Activated CD4-positive, alpha-beta memory T cell treated with anti-CD3 and anti-CD28 coated beads, Interleukin-2, amount 10 ng/mL, durations not matched to agents 7 days and 5 days (primary cell): ENCODE data around the gene RASA1. TPM values are rescaled to one million over a fixed set of nuclear protein-coding genes. Genes with fewer than 3 reads are reported as not detected.

ENCODE experiments used
- CTCF ChIA-PET: fragments of 350-600 bp; sonication (Branson Sonifier 250); formaldehyde crosslinking; loops from one replicate; lab custom pipeline; 2021; ENCODE audit warnings: antibody characterized with exemption, inconsistent platforms; lab: Charles Lee
- POLR2A ChIA-PET: fragments of 350-600 bp; sonication (Branson Sonifier 250); formaldehyde crosslinking; loops from one replicate; lab custom pipeline; 2021; ENCODE audit warnings: antibody characterized with exemption; lab: Charles Lee
- DNase-seq: peaks from one replicate; pipeline ENCODE4 v3.0.0-alpha.2; 2020
- H3K27ac Mint-ChIP-seq: one replicate; pipeline ENCODE4 v1.8.0; 2021; ENCODE audit warnings: mild to moderate bottlenecking, mixed read lengths
- H3K27me3 Mint-ChIP-seq: one replicate; pipeline ENCODE4 v1.8.0; 2021; ENCODE audit warnings: mixed read lengths
- H3K36me3 Mint-ChIP-seq: one replicate; pipeline ENCODE4 v1.8.0; 2021; ENCODE audit warnings: low read depth, mixed read lengths
- H3K4me1 Mint-ChIP-seq: one replicate; pipeline ENCODE4 v1.8.0; 2021; ENCODE audit warnings: mixed read lengths
- H3K4me3 Mint-ChIP-seq: one replicate; pipeline ENCODE4 v1.8.0; 2021; ENCODE audit warnings: mild to moderate bottlenecking, mixed read lengths
- H3K9me3 Mint-ChIP-seq: one replicate; pipeline ENCODE4 v1.8.0; 2021; ENCODE audit warnings: mixed read lengths
- total RNA-seq, 2 experiments: library from RNA; stranded (reverse); gene quantifications; one replicate each; pipeline ENCODE4 v1.2.3, GENCODE V29; 2021

RASA1 gene
- total RNA-seq, 2 experiments from 2014 or later: 22.5 to 23.5 TPM

DNA sequence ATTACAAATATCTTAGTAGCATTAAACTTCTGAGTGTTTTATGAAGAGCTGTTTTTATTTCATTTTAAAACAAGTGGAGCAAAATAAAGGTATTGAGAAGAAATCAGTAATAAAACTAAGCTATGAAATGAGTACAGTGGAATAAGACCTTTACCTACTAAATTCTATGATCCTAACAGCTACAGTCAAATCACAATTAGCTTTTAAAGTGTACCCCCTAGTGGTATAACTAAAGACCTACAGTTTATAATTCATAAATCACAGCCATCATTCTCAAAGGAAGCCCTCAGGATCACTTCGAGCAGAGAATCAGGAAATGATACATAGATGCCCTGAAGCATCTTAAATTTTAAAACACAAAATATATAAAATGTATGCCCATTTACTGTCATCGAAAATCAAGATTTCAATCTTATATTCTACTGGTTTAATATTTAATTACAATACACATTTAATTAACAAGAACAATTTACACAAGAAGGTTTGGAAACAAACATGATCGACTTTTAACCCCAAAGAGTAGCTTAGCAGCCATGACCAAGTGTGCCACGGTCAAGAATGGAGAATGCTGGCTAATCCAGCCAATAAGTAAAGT is 132.7 kb downstream of the RASA1 start:
- ChIA-PET POLR2A (interaction anchor here (1.5 to 1.6 kb wide), 2 partner anchors 12 to 132 kb away, joined by 5 to 9 read pairs; partner anchors contain the start of gene CCNH), CTCF (interaction anchor here (0.6 to 3.9 kb wide), 21 partner anchors 8 to 522 kb away, joined by 3 to 23 read pairs (median 5); partner anchors contain the start of gene CCNH)
- Mint-ChIP-seq H3K9me3 (no peaks in the 10 kb centered on the region), H3K4me3 (no peak overlapping the region), H3K27ac (no peak overlapping the region), H3K27me3 (no peaks in the 10 kb centered on the region), H3K36me3 (peaks cover 60% of the 10 kb centered on the region), H3K4me1 (peaks cover 28% of the 10 kb centered on the region)
- no peak for DNase-seq

DNA sequence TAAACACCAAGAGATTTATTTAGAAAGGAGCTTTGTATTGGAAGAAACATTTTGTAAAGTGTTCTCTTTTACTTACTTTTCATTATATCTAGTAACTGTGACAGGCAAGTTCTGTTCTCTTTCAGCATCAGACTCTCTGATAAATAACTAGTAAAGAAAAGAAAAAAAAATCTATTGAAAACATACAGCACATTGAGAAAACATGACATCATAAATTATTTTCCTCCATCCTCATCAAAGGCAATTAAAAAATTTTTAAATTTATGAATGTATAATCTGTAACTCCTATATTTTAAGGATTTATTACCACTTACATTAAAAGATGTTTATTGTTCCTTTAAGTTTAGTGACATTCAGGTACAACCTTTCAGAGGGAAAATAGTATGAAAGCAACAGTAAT is 133.9 kb downstream of the RASA1 start:
- Mint-ChIP-seq H3K4me1 (peaks cover 37% of the 10 kb centered on the region), H3K27me3 (no peaks in the 10 kb centered on the region), H3K27ac (no peak overlapping the region), H3K36me3 (peaks cover 69% of the 10 kb centered on the region), H3K4me3 (no peak overlapping the region), H3K9me3 (no peaks in the 10 kb centered on the region)
- DNase-seq: no peak
- POLR2A ChIA-PET: no interaction called here
- CTCF ChIA-PET: interaction anchor here (2.3 to 3.9 kb wide), 2 partner anchors 11 to 431 kb away, joined by 9 to 23 read pairs; no protein-coding TSS in a partner anchor

DNA sequence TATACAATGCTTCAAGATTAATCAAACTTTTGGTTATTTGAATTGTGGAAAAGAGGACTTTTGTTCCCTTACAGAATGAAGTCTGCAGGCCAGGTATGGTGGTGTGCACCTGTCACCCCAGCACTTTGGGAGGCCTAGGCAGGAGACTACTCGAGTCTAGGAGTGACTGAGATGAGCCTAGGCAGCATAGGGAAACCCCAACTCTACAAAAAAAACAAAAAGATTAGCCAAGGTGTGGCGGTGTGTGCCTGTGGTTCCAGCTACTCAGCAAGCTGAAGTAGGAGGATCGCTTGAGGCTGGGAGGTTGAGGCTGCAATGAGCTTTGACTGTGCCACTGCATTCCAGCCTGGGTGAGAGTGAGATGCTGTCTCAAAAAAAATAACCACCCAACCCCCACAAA is 135.7 kb downstream of the RASA1 start:
- Mint-ChIP-seq H3K36me3 (peaks cover 73% of the 10 kb centered on the region), H3K4me3 (no peak overlapping the region), H3K9me3 (no peaks in the 10 kb centered on the region), H3K4me1 (peaks cover 49% of the 10 kb centered on the region), H3K27ac (no peak overlapping the region), H3K27me3 (no peaks in the 10 kb centered on the region)
- DNase-seq: no peak
- CTCF ChIA-PET: no interaction called here
- POLR2A ChIA-PET: interaction anchor here (0.6 to 2.1 kb wide), 2 partner anchors 23 to 63 kb away, joined by 3 to 4 read pairs; no protein-coding TSS in a partner anchor

DNA sequence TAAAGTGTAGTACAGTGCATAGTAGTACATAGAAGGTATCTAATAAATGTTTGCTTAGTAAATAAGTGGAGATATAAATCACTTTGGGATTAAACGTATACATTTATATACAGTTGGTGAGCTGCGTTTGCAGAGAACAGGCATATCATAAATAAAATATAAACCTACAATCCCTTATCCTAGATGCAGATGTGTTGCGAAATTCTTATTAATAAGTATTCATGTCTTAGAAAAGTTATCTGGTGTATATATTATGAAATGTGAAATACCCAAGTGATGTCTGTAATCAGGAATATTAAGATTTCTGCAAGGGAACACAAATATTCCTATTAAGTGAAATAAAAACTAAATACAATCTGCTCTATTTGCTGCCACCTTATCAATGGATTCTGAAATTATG is 136.2 kb downstream of the RASA1 start:
- ChIA-PET POLR2A (interaction anchor here (0.6 to 2.1 kb wide), 2 partner anchors 23 to 63 kb away, joined by 3 to 4 read pairs; no protein-coding TSS in a partner anchor), CTCF (interaction anchor here (1.8 kb wide), 1 partner anchor 20 kb away, joined by 4 read pairs; no protein-coding TSS in a partner anchor)
- H3K27ac Mint-ChIP-seq: no peak overlapping the region
- H3K36me3 Mint-ChIP-seq: peaks cover 74% of the 10 kb centered on the region
- no peak for DNase-seq
- H3K4me3 Mint-ChIP-seq: no peak overlapping the region
- peaks cover 53% of the 10 kb centered on the region for H3K4me1 Mint-ChIP-seq
- no peaks in the 10 kb centered on the region for H3K27me3 Mint-ChIP-seq
- no peaks in the 10 kb centered on the region for H3K9me3 Mint-ChIP-seq

DNA sequence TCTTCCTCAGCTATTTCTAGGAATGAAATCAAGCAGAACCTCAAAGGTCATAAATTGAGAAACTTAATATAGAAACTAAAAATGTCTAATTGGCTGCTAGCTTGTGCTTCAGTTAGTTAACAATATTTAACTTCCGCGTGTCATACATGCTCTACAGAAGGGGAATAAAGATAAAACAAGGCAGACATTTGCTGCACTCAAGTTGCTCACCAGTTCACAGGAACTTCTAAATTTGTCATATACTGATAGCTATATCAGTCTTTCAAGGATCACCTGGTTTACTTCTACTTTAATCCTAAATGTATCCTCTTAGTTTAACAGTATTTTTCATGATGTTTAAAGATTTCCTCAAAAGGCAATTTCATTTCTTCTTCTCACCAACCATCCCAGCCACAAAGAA is 136.7 kb downstream of the RASA1 start:
- no peak overlapping the region for H3K4me3 Mint-ChIP-seq
- H3K27ac Mint-ChIP-seq: no peak overlapping the region
- H3K36me3 Mint-ChIP-seq: peaks cover 76% of the 10 kb centered on the region
- H3K27me3 Mint-ChIP-seq: no peaks in the 10 kb centered on the region
- DNase-seq: no peak
- ChIA-PET CTCF (interaction anchor here (1.8 kb wide), 1 partner anchor 20 kb away, joined by 4 read pairs; no protein-coding TSS in a partner anchor), POLR2A (interaction anchor here (2.1 kb wide), 1 partner anchor 24 kb away, joined by 4 read pairs; no protein-coding TSS in a partner anchor)
- H3K9me3 Mint-ChIP-seq: no peaks in the 10 kb centered on the region
- peaks cover 55% of the 10 kb centered on the region for H3K4me1 Mint-ChIP-seq

DNA sequence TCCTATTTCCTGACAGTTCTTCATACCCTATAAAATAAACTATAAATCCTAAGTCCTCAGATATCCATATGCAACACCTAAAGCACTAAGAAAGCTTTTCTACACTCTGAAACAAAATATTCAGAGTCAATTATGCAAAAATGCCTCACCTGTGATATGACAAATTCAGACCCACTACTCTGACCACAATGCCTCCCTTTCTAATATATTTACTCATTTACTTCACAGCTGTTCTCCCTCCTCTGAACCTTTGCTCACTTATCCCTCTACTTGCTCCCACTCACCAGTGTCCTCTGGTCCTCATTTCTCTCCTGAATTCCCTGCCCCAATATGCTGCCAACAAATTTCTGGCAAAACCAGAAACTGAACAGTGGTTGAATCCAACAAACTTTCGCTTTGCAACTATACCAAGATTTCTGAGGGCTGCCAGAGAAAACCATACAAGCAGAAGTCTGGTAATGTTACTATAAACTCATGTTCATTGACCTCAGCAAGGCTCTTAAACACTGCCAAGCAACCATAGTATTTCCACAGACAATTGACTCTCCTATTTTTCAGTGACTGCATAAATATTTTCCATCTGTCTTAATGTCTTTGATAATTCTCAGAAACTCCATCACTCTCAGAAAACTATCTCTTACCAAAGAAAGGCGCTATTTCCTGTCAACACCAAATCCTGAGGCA is 137.9 kb downstream of the RASA1 start:
- H3K36me3 Mint-ChIP-seq: peaks cover 75% of the 10 kb centered on the region
- peak overlapping the region; percentile 33 for H3K27ac Mint-ChIP-seq
- H3K4me1 Mint-ChIP-seq: peaks cover 52% of the 10 kb centered on the region
- DNase-seq: no peak
- ChIA-PET CTCF (interaction anchor here (1.8 kb wide), 1 partner anchor 22 kb away, joined by 4 read pairs; no protein-coding TSS in a partner anchor), POLR2A (interaction anchor here (2.1 kb wide), 1 partner anchor 25 kb away, joined by 4 read pairs; no protein-coding TSS in a partner anchor)
- no peaks in the 10 kb centered on the region for H3K9me3 Mint-ChIP-seq
- H3K27me3 Mint-ChIP-seq: no peaks in the 10 kb centered on the region
- H3K4me3 Mint-ChIP-seq: no peak overlapping the region

DNA sequence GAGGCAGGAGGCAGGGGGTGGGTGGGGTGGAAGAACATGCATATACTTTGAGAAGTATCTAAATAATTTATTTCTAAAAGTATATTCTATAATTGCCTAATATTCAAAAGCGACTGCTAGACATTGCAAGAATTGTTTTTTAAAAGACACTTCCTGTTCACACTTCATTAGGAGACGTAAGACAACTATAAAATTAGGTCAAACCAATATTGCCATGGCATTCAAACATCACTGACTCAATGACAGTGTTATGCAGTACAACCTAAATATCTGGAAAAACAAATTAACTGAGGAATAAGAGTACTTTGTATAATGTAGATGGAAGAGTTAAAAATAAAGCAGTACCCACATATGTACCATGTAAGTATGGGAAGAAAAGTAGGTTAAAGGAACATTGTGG is 140.5 kb downstream of the RASA1 start:
- peaks cover 71% of the 10 kb centered on the region for H3K36me3 Mint-ChIP-seq
- no peak for DNase-seq
- no peak overlapping the region for H3K4me3 Mint-ChIP-seq
- ChIA-PET CTCF (interaction anchor here (1.2 kb wide), 1 partner anchor 8 kb away, joined by 8 read pairs; no protein-coding TSS in a partner anchor), POLR2A (no interaction called here)
- H3K4me1 Mint-ChIP-seq: peaks cover 68% of the 10 kb centered on the region
- H3K27me3 Mint-ChIP-seq: no peaks in the 10 kb centered on the region
- peak overlapping the region; percentile 7 for H3K27ac Mint-ChIP-seq
- H3K9me3 Mint-ChIP-seq: no peaks in the 10 kb centered on the region

DNA sequence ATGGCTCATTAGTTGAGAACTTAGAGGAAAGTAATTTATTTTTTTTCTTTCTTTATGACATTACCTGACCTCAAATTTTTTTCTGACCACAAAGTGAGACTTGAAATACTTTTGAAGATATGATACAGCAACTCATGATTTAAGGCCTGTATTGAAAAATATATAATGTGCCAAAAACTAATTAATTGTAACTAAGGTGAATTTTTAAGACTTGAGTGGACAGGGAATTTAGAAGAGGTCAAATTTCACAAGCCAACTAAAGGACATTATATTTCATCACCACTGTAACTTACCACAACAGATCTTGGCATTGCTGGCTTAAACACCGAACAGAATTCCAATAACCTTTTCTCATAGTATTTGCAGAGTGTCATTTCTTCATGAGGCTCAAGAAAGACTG is 143.2 kb downstream of the RASA1 start:
- peak overlapping the region; percentile 62 for H3K27ac Mint-ChIP-seq
- H3K4me1 Mint-ChIP-seq: peaks cover 59% of the 10 kb centered on the region
- H3K27me3 Mint-ChIP-seq: no peaks in the 10 kb centered on the region
- H3K9me3 Mint-ChIP-seq: no peaks in the 10 kb centered on the region
- CTCF ChIA-PET: interaction anchor here (1.1 to 1.2 kb wide), 2 partner anchors 11 to 424 kb away, joined by 3 read pairs; no protein-coding TSS in a partner anchor
- H3K4me3 Mint-ChIP-seq: peak overlapping the region; percentile 99
- POLR2A ChIA-PET: interaction anchor here (1.2 to 2.4 kb wide), 6 partner anchors 11 to 336 kb away, joined by 3 to 12 read pairs (median 6); no protein-coding TSS in a partner anchor
- peaks cover 54% of the 10 kb centered on the region for H3K36me3 Mint-ChIP-seq
- no peak for DNase-seq

DNA sequence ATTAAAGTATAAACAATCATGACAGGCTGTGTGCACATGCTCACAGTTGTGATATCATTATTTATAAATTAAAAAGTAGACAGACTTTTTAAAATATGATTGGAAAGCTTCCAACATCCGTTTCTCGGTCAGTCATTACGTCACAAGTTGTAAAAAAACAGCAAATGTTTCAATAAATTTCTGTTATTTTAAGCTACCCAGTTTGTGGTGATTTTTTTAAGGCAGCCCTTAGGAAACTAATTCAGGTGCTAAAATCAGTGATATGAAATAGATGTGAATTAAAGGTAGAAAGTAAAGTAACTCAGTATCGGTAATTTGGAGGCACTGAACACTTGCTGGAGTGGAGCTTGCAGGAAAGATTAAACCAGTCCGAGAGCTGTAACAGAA is 143.9 kb downstream of the RASA1 start:
- Mint-ChIP-seq H3K4me3 (peak overlapping the region; percentile 99), H3K27ac (peak overlapping the region; percentile 91), H3K27me3 (no peaks in the 10 kb centered on the region), H3K9me3 (no peaks in the 10 kb centered on the region), H3K4me1 (peaks cover 52% of the 10 kb centered on the region), H3K36me3 (peaks cover 48% of the 10 kb centered on the region)
- POLR2A ChIA-PET: interaction anchor here (1.2 to 2.9 kb wide), 8 partner anchors 12 to 794 kb away, joined by 3 to 12 read pairs (median 6); partner anchors contain the start of genes COX7C and RASA1
- DNase-seq: no peak
- CTCF ChIA-PET: interaction anchor here (1.1 to 2.1 kb wide), 5 partner anchors 11 to 425 kb away, joined by 3 to 13 read pairs (median 3); no protein-coding TSS in a partner anchor

DNA sequence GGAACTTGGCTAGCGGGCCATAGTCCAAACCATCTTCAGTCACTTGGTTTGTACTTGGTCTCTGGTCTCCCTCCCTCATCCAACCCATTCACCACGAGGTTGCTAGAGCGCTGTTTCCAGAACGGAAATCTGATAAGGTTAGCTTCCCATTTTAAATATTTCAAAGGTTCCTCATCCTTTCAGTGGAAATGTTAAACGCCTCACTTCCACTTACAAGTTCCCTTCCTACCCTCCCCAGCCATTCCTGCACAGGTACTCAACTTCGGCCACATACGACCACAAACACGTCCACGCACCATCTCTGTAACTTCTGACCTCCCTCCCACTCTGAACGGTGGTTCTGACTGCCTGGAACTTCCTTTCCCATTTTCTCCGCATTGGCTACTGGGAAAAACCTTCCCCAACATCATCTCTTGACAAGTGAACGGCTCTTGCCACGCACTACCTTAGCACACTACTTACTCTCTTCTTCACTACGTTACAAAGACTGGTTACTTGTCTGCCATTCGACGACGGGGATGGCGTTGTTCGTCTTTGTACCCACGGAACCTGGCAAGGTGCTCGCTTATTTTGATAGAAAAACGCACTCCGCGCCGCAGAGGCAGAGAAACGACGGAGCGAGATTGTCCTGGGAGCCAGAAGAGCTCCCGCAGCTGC is 144.4 kb downstream of the RASA1 start:
- ChIA-PET CTCF (interaction anchor here (1.1 to 2.1 kb wide), 5 partner anchors 12 to 425 kb away, joined by 3 to 13 read pairs (median 3); no protein-coding TSS in a partner anchor), POLR2A (interaction anchor here (1.0 to 2.9 kb wide), 9 partner anchors 12 to 794 kb away, joined by 3 to 12 read pairs (median 4); partner anchors contain the start of genes COX7C and RASA1)
- H3K9me3 Mint-ChIP-seq: no peaks in the 10 kb centered on the region
- H3K4me3 Mint-ChIP-seq: peak overlapping the region; percentile 99
- peak; percentile 24 for DNase-seq
- peak overlapping the region; percentile 91 for H3K27ac Mint-ChIP-seq
- H3K27me3 Mint-ChIP-seq: no peaks in the 10 kb centered on the region
- H3K36me3 Mint-ChIP-seq: peaks cover 42% of the 10 kb centered on the region
- peaks cover 47% of the 10 kb centered on the region for H3K4me1 Mint-ChIP-seq

DNA sequence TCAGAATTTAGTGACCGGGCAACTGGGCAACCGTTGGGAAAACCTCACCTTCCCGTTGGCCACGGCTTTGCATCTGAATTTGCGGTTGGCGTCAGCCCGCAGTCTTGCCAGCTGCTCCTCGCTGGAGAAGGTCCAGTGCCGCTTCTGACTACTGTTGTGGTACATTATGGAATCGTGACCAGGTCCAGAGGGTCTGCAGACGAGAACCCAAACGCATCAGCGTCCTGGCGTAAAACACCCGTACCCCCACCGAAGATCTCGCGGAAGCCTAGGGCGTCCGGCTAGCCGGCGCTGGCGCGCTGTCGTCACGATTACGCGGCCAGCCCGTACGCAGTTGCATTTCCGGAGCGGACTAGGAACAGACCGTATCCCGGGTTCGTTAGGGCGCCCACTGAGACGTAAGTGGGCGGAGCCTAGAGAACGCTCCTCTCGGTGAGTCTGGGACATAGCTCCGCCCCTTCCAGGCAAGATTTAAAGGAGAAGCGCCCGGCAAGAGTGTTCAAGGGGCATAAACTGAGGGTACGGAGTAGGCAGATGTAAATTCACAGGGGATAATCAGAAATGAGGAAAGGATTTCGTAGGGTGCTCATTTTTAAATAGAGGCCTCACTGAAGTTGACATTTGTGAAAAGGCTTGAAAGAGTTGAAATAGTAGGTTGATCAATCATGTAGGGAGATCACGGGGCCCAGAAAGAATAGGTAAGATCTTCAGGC is 145.1 kb downstream of the RASA1 start, which contains the start of gene CCNH:
Gene CCNH (minus strand): TSS at position 301 of the 713 bp plus-strand sequence. CDS start 136 bp downstream, at position 165.
- Mint-ChIP-seq H3K9me3 (no peaks in the 10 kb centered on the region), H3K27ac (peak within 1 kb of the TSS; percentile 91), H3K4me1 (peaks cover 40% of the 10 kb centered on the region), H3K27me3 (no peaks in the 10 kb centered on the region), H3K36me3 (peaks cover 35% of the 10 kb centered on the region), H3K4me3 (peak within 1 kb of the TSS; percentile 99)
- peak; percentile 97 for DNase-seq
- CTCF ChIA-PET: interaction anchor here (0.5 to 2.1 kb wide), 5 partner anchors 13 to 41 kb away, joined by 3 to 13 read pairs (median 3); no protein-coding TSS in a partner anchor
- POLR2A ChIA-PET: interaction anchor here (1.0 to 2.9 kb wide), 6 partner anchors 13 to 795 kb away, joined by 3 to 12 read pairs (median 8); partner anchors contain the start of genes COX7C and RASA1
